ENCODE data around the gene SULT1A2. TPM values are rescaled to one million over a fixed set of nuclear protein-coding genes. Genes with fewer than 3 reads are reported as not detected.
"Not testable (repeated sequence)": the region's sequence is repeated elsewhere in the genome, so short reads cannot be mapped to it uniquely, and the experiment has no call there.

The SULT1A2 gene
- total RNA-seq, 2 donors from 2014 or later: 0.96 to 3.1 TPM

- Histone ChIP-seq H3K27me3 (replicated peaks; ENCODE audit: insufficient read depth) (no peaks in the 10 kb centered on the region), H3K27ac (no peak overlapping the region), H3K36me3 (no peaks in the 10 kb centered on the region), H3K9me3 (no peaks in the 10 kb centered on the region), H3K4me1 (replicated peaks) (no peaks in the 10 kb centered on the region), H3K4me3 (no peak overlapping the region)
- no peak for DNase-seq (ENCODE audit: low spot score)
- intact Hi-C loops (cut with DNase I): no loop called here
- 37% methylated on average over 15 of the region's 15 CpGs for WGBS
- TF ChIP-seq POLR2AphosphoS5 (IDR thresholded peaks at IDR 0.05): no peak
- TF ChIP-seq POLR2A (IDR thresholded peaks at IDR 0.05): no peak
- TF ChIP-seq, protein P1, sequence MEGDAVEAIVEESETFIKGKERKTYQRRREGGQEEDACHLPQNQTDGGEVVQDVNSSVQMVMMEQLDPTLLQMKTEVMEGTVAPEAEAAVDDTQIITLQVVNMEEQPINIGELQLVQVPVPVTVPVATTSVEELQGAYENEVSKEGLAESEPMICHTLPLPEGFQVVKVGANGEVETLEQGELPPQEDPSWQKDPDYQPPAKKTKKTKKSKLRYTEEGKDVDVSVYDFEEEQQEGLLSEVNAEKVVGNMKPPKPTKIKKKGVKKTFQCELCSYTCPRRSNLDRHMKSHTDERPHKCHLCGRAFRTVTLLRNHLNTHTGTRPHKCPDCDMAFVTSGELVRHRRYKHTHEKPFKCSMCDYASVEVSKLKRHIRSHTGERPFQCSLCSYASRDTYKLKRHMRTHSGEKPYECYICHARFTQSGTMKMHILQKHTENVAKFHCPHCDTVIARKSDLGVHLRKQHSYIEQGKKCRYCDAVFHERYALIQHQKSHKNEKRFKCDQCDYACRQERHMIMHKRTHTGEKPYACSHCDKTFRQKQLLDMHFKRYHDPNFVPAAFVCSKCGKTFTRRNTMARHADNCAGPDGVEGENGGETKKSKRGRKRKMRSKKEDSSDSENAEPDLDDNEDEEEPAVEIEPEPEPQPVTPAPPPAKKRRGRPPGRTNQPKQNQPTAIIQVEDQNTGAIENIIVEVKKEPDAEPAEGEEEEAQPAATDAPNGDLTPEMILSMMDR (IDR thresholded peaks at IDR 0.05): no peak
Observed at GRCh38 chr16:28572696-28573510, 23.9 kb downstream of the SULT1A2 start.

DNA sequence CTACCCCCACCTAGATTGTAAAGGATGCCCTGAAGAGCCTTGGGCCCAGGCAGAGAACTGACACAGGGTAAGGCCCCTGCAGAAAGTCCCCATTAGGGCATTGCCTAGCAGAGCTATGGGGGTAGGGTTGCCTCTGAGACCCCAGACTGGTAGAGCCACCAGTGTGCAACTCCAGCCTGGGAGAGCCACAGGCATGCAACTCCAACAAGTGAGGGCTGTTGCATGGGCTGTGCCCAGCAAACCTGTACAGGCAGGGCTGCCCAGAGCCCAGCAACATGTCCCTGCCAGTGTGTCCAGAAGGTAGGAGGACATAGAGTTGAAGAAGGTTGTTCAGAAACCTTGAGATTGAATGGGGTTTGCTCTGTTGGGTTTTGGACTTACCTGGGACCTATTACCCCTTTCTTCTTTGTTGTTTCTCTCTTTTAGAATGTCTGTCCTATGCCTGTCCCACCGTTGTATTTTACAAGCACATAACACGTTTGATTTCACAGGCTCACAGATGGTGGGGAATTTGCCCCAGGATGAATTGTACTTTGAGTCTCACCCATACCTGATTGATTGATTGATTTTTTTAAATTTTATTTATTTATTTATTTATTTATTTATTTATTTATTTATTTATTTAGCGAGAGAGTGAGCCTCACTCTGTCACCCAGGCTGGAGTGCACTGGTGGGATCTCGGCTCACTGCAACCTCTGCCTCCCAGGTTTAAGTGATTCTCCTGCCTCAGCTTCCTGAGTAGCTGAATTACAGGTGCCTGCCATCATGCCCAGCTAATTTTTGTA, 26.7 kb downstream of the SULT1A2 start:
- no peaks in the 10 kb centered on the region for H3K9me3 ChIP-seq
- TF ChIP-seq POLR2A (IDR thresholded peaks at IDR 0.05) (no peak), POLR2AphosphoS5 (IDR thresholded peaks at IDR 0.05) (no peak)
- TF ChIP-seq, protein P1 (IDR thresholded peaks at IDR 0.05): no peak
- 93% methylated on average over 4 of the region's 4 CpGs for WGBS

DNA sequence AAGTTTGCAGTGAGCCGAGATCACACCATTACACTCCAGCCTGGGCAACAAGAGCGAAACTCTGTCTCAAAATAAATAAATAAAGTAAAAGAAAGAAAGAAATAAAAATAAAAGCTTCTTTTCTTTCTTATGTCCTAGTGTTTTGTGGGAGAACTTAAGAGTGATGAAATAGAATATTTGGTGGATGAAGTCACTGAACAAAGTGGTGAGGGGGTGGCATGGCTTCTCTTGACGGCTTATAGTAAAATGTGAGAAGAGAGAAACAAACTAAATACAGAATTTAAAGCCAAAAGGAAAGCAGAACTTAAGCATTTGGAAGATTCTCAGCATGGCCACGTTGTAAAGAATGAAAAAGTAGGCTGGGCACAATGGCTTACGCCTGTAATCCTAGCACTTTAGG, 27.8 kb downstream of the SULT1A2 start:
- 81% methylated on average over 5 of the region's 5 CpGs for WGBS
- Histone ChIP-seq H3K27ac (no peak overlapping the region), H3K4me1 (replicated peaks) (no peaks in the 10 kb centered on the region), H3K27me3 (replicated peaks; ENCODE audit: insufficient read depth) (no peaks in the 10 kb centered on the region), H3K9me3 (no peaks in the 10 kb centered on the region), H3K36me3 (no peaks in the 10 kb centered on the region), H3K4me3 (no peak overlapping the region)
- intact Hi-C loops (cut with DNase I): no loop called here
- no peak for DNase-seq (ENCODE audit: low spot score)
- TF ChIP-seq, protein P1 (IDR thresholded peaks at IDR 0.05): no peak
- TF ChIP-seq POLR2AphosphoS5 (IDR thresholded peaks at IDR 0.05) (no peak), POLR2A (IDR thresholded peaks at IDR 0.05) (no peak)

More for the DNA sequence above, 26.7 kb downstream of the SULT1A2 start:
- Histone ChIP-seq H3K27me3 (replicated peaks; ENCODE audit: insufficient read depth) (no peaks in the 10 kb centered on the region), H3K27ac (no peak overlapping the region), H3K4me1 (replicated peaks) (no peaks in the 10 kb centered on the region), H3K4me3 (no peak overlapping the region), H3K36me3 (no peaks in the 10 kb centered on the region)
- DNase-seq (ENCODE audit: low spot score): no peak
- intact Hi-C loops (cut with DNase I): no loop called here

DNA sequence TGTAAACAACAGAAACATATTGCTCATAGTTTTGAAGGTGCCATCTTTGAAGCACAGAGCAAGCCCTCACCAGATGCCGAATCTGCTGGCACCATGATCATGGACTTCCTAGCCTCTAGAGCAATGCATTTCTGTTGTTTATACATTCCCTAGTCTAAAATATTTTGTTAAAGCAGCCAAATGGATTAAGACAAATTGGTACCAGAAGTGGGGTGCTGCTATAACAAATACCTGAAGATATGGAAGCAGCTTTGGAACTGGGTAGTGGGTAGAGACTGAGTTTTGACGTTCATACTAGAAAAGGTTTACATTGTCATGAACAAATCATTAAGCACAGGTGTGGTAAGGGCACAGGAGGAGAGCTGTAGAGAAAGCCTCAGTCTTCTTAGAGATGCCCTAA, 29.6 kb downstream of the SULT1A2 start:
- Histone ChIP-seq H3K36me3 (no peaks in the 10 kb centered on the region), H3K27ac (no peak overlapping the region), H3K4me3 (no peak overlapping the region), H3K4me1 (replicated peaks) (no peaks in the 10 kb centered on the region), H3K27me3 (replicated peaks; ENCODE audit: insufficient read depth) (no peaks in the 10 kb centered on the region), H3K9me3 (no peaks in the 10 kb centered on the region)
- DNase-seq (ENCODE audit: low spot score): no peak
- WGBS: 99% methylated on average over 2 of the region's 2 CpGs
- intact Hi-C loops (cut with DNase I): no loop called here
- TF ChIP-seq, protein P1 (IDR thresholded peaks at IDR 0.05): no peak
- TF ChIP-seq POLR2A (IDR thresholded peaks at IDR 0.05): no peak
- no peak for TF ChIP-seq POLR2AphosphoS5 (IDR thresholded peaks at IDR 0.05)

- H3K36me3 ChIP-seq; H3K4me1 ChIP-seq (replicated peaks); H3K27me3 ChIP-seq (replicated peaks; ENCODE audit: insufficient read depth); H3K9me3 ChIP-seq; H3K4me3 ChIP-seq; H3K27ac ChIP-seq; intact Hi-C loops (cut with DNase I); DNase-seq (ENCODE audit: low spot score): not testable (repeated sequence)
- 98% methylated on average over 4 of the region's 4 CpGs for WGBS
Observed at GRCh38 chr16:28566233-28566925, 30.5 kb downstream of the SULT1A2 start.
